ENCODE measurements around the gene POLN. TPM values are rescaled to one million over a fixed set of nuclear protein-coding genes. Genes with fewer than 3 reads are reported as not detected.
"Not testable (repeated sequence)": the region's sequence is repeated elsewhere in the genome, so short reads cannot be mapped to it uniquely, and the experiment has no call there.

The POLN gene
- total RNA-seq, 2 donors from 2014 or later: 1.3 to 2.8 TPM

DNA sequence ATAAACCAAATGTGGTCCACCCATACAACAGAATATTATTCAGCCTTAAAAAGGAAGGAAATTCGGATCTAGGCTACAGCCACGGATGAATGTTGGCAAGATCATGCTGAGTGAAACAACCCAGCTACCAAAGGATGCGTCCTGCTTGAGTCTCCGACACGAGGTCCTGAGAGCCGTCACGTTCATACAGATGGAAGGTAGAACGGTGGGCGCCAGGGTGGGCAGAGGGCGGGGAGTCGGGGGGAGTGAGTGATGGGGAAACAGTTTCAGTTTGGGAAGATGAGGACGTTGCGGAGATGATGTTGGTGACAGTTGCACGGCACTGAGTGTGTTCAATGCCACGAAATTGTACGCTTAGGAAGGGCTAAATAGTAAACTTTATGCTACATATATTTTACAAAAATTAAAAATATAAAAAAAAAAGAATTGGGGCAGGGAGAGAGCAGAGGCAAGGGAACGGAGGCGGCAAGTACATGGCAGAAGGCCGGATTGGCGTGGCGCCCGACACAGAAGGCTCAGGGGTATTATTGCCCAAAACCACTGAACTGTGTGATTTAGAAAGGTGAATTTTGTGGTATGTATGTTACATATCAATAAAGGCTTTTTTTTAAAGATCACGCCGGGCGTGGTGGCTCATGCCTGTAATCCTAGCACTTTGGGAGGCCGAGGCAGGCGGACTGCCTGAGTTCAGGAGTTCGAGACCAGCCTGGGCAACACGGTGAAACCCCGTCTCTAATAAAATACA lies 34.8 kb upstream of the POLN start:
- Histone ChIP-seq H3K27ac (no peak overlapping the region), H3K4me1 (peaks cover 0 to 1% of the 10 kb centered on the region in 2 donors), H3K27me3 (no peaks in the 10 kb centered on the region), H3K36me3 (no peaks in the 10 kb centered on the region), H3K4me3 (no peak overlapping the region), H3K9me3 (no peaks in the 10 kb centered on the region)
- no peak for DNase-seq (ENCODE audit: low spot score)
- TF ChIP-seq, protein P1, sequence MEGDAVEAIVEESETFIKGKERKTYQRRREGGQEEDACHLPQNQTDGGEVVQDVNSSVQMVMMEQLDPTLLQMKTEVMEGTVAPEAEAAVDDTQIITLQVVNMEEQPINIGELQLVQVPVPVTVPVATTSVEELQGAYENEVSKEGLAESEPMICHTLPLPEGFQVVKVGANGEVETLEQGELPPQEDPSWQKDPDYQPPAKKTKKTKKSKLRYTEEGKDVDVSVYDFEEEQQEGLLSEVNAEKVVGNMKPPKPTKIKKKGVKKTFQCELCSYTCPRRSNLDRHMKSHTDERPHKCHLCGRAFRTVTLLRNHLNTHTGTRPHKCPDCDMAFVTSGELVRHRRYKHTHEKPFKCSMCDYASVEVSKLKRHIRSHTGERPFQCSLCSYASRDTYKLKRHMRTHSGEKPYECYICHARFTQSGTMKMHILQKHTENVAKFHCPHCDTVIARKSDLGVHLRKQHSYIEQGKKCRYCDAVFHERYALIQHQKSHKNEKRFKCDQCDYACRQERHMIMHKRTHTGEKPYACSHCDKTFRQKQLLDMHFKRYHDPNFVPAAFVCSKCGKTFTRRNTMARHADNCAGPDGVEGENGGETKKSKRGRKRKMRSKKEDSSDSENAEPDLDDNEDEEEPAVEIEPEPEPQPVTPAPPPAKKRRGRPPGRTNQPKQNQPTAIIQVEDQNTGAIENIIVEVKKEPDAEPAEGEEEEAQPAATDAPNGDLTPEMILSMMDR (IDR thresholded peaks at IDR 0.05): no peak

DNA sequence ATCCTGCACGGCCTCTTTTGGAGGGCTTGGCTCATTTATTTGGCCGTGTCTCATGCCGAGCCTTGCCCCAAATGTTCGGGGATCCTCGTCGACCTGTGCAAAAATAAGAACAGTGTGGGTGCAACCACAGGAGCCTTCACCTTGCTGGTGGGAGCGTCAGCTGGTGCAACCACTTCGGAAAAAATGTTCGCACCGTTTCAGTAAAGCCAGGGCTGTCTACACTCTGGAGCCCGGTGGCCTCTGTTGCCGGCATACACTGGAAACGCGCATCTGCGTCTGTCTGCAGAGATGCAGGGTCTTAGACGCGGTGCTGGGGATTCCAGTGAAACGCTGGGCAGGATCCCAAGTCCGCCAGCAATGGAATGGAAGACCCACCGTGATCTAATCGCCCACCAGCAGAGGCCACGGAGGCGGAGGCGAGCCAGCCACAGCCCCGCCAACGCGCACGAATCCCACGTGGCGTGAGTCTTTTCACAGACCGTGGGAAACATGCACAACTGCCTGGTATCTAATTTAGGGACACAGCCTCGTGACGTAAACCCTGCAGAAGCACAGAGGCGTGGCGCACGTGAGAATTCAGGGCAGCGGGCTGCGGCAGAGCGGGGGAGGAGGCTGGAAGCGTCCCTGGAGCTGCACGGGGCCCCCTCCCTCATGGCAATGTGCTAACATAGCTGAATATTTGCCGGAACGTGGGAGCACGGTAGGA lies 33.8 kb upstream of the POLN start:
- Histone ChIP-seq H3K27me3 (no peaks in the 10 kb centered on the region), H3K36me3 (no peaks in the 10 kb centered on the region), H3K4me3 (no peak overlapping the region), H3K9me3 (no peaks in the 10 kb centered on the region), H3K4me1 (no peaks in the 10 kb centered on the region), H3K27ac (no peak overlapping the region)
- TF ChIP-seq, protein P1 (IDR thresholded peaks at IDR 0.05): no peak
- no peak for DNase-seq (ENCODE audit: low spot score)

DNA sequence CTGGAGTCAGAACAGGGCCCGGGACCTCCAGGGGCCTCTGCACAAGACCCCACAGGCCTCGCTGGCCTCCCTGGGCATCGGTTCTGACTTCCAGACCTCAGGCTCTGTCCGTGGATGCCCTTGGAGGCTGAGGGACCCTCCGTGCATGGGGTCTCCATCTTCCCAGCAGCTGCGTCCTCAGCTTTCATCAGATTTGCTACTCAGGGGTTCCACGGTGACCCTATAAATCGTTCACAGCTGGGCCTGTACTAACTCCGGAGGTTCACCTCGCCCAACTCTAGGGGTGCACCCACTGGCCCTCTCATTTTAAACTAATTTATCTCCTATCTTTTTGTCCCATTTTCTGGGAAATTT lies 33.1 kb upstream of the POLN start:
- not testable (repeated sequence) for H3K27ac ChIP-seq; H3K9me3 ChIP-seq; H3K4me3 ChIP-seq; H3K4me1 ChIP-seq; H3K27me3 ChIP-seq; H3K36me3 ChIP-seq; DNase-seq (ENCODE audit: low spot score)

DNA sequence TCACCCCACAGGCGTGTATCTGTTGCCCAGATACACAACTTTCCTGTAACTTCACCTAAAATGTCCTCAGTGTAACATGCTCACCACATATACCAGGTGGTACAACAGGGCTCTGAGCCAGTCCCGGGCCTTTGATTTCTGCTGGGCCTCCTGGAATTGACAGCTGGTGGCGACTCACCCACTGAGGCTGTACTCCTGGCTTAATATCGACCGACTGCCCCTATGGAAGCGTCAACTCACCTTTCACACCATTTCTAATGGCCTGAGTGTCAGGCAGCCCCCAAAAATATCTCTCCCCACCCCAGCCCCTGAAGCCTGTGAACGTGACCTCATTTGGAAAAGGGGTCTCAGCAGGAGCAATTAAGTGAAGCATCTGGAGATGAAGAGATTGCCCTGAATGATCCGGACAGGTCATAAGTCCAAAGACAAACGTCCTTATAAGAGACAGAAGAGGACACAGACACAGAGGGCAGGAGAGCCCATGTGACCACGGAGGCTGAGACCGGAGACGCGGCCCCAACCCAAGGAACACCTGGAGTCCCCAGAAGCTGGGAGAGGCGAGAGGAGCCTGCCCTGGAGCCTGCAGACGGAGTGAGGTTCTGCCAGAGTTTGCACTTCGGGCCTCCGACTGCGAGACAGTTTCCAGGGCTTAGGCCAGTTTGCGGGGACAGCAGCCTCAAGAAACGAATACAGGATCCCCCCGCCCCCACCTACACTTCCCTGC lies 32.6 kb upstream of the POLN start:
- no peaks in the 10 kb centered on the region for H3K9me3 ChIP-seq
- H3K27ac ChIP-seq: no peak overlapping the region
- no peak overlapping the region for H3K4me3 ChIP-seq
- H3K27me3 ChIP-seq: no peaks in the 10 kb centered on the region
- H3K36me3 ChIP-seq: no peaks in the 10 kb centered on the region
- H3K4me1 ChIP-seq: peaks cover 0 to 6% of the 10 kb centered on the region in 2 donors
- TF ChIP-seq, protein P1 (IDR thresholded peaks at IDR 0.05): no peak
- no peak for DNase-seq (ENCODE audit: low spot score)

DNA sequence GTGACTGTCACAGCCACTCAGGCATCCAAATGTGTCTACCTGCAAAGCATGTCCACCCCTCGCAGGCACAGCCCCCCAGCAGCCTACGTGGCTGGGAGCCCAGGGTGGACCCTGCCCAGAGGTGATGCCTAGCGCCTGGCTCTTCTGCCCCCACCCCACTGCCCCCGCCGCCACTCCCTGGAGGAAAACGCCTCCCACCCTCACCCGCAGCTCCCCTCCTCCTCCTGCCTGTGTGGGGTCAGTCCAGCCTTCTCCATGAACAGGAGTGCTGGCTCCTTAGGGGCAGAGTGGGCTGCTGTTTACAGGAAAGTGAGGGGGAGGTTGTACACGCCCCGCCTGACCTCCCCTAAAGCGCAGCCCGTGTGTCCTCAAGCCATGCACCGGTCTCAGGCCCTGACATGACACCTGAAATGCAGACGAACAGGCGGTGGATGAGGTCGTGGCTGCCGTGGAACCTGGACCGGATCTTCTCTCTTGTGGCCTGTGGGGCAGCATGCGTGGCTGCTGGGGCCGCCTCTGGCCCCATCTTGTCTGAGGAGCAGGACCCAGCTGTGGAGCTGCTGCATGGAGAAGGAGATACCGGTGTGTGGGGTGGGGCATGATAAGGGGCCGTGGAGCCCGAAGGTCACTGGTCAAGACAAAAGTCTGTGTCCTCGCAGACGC lies 31.9 kb upstream of the POLN start:
- H3K27me3 ChIP-seq: no peaks in the 10 kb centered on the region
- H3K4me1 ChIP-seq: peaks cover 0 to 13% of the 10 kb centered on the region in 2 donors
- H3K4me3 ChIP-seq: no peak overlapping the region
- DNase-seq (ENCODE audit: low spot score): no peak
- H3K36me3 ChIP-seq: no peaks in the 10 kb centered on the region
- TF ChIP-seq, protein P1 (IDR thresholded peaks at IDR 0.05): no peak
- H3K27ac ChIP-seq: no peak overlapping the region
- no peaks in the 10 kb centered on the region for H3K9me3 ChIP-seq

DNA sequence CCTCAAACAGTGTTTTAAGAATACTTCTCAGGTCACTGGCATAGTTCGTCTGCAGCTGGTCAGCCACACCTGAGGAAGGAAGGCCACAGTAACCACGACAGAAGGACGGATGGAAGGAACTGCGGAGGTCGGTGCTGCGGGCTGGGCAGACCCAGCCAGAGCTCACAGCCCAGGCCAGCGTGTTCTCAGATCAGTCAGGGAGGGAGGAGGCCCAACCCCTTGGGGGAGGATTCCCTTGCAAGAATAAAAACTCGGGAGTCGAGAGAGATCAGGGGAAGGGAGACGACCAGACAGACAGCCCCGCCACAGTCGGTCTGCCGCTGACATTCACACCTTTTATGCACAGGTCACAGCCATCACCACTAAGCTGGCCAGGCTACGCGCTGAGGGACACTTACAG lies 31.3 kb upstream of the POLN start:
- H3K4me1 ChIP-seq: peaks cover 0 to 18% of the 10 kb centered on the region in 2 donors
- TF ChIP-seq, protein P1 (IDR thresholded peaks at IDR 0.05): no peak
- no peak for DNase-seq (ENCODE audit: low spot score)

More for the DNA sequence above, 31.3 kb upstream of the POLN start:
- Histone ChIP-seq H3K4me3 (no peak overlapping the region), H3K27me3 (no peaks in the 10 kb centered on the region), H3K9me3 (no peaks in the 10 kb centered on the region), H3K36me3 (no peaks in the 10 kb centered on the region), H3K27ac (no peak overlapping the region)
